ENCODE data around the gene LRRC71.
A peak's percentile ranks its signal among the peaks of the same experiment; 100 is the strongest.

LRRC71 gene

DNA sequence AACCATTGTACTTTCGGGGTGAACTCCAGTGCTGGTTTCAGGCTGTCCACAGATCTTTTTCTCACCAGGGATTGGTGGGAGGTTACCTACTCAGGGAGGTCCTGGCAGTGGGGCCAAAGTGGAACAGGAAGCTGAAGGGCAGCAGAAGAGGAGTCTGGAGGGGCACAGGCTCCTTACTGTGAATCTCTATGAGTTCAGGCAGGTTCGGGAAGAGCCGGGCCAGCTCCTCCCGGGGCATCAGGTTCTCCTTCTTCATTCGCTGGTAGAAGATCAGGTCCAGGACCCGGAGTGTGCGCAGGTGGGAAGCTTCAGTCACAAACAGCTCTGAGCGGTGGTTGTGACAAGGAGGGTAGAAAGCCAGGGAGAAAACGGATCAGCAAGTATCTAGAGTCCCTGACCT, 26.7 kb downstream of the LRRC71 start:
- DNase-seq (ENCODE audit: low read depth in 3 of 3) = no peak

DNA sequence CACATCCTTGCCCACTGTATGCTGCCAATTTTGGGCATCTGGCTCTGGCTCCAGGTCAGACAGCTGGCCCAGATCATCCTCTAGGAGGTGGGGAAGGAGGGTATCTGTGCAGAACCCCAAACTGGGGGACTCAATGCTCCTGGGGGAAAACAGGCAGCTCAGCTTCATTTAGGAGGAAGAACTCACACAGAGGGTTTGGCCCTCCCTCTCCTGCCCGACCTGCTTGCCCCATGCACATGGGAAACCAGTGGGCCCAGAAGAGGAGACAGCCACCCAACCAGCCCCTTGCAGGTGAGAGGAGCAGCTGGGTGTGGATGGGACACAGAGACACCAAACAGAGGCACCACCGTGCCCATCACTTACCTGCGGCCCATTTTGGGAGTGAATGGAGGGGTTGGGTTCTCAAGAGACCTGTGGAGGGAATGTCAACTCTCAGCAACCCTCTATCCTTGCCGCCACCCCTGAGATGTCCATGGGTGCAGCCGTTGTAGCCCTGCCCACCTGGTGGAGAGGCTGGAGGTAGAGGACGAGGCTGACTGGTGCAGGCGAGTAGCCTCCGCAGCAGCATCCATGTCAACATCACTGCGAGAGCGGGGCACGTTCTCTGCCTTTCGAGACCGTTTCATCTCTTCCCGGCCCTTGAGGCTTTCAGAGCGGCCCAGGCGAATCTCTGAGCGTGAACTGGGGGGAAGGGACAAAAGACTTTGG, 27.5 kb downstream of the LRRC71 start:
- no peak for DNase-seq (ENCODE audit: low read depth in 3 of 3)

DNA sequence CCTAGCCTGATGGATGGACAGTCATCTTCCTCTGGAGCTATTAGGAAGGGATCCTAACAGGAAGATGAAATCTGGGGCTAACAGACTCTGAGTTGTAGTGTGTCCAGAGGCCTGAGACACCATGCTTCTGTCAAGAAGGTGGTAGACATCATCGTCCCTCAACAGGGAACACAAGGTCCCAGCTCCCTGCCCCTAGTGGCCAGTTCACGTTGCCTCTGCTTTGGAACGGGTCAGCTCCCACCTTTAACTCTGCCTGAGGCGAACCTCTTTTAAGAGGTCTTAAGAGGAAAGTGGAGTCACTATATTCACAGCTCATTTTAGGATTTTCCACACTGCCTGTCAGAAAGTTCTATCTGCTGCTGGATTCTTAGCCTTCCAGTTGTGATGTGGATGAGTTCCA, 28.3 kb downstream of the LRRC71 start:
- DNase-seq (ENCODE audit: low read depth in 3 of 3) = no peak

DNA sequence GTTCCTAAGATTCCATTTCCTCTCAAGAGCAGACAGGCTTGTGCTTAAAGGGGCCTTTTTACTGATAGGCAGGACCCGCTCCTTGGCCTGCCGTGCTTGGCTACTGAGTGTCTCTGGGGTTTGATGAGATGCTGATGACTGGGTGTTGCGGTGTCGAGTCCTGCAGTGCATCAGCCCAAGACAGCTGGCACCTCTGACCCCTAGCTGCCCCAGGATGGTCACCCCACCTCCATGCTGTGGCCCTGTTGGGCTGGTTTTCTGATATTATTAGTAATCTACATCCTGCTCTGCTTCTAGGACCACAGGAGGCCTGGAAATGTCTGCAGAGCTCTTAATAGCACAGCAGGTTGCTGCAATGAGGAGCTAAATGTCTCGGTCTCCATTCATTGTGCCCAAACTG, 28.7 kb downstream of the LRRC71 start:
- no peak for DNase-seq (ENCODE audit: low read depth in 3 of 3)

DNA sequence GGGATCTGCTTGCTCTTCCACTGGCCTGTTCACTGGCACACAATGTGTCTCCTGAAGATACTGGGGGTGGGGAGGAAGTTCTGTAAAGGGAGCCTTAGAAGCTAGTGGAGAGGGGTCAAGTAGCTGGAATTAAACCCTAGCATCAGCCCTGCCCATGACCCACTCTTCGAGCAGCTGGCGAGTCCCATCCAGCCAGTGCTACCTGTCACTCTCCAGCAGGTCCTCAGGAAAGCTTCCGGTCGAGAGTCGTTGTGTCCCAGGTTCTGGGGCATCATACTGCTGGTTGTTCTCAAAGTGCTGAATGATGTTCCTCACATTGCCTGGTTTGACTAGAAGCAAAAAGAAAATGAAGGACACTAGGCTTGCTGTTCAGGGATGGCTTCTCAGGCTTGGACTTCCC, 30.9 kb downstream of the LRRC71 start:
- no peak for DNase-seq (ENCODE audit: low read depth in 3 of 3)

DNA sequence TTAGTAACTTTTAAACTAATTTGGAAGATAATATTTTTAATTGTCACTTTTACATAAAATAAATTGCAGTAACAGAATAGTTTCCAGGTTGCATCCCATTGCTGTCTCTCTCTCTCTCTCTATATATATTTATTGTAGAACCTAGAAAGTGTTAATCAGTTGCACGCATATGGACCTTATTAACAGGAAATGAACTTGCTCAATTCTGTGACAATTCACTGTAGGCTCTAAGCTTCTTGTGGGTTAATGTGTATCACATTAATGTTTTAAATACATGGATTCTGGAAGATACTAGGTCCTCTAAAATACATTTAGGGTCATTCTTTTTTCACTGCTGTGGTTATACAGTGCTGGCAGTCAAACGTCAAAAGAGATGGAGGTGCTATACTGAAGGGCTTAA, 33.1 kb downstream of the LRRC71 start:
- no peak for DNase-seq (ENCODE audit: low read depth in 3 of 3)

DNA sequence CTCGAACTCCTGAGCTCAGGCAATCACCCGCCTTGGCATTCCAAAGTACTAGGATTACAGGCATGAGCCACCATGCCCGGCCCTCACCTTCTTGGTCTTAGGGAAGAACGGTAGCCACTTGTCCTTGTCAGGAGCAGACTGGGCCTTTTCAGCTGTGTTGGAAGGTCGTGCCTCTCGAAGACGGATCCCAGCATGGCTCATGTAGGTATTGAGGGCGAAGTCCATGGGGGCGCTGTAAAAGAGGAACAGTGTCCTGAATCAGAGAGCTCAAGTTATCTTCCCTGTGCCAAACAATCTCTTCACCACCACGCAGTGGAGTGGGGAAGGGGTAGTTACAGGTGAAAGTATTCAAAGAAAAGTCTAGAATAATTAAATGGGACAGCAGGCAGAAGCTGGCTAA, 35.9 kb downstream of the LRRC71 start:
- no peak for DNase-seq (ENCODE audit: low read depth in 3 of 3)

DNA sequence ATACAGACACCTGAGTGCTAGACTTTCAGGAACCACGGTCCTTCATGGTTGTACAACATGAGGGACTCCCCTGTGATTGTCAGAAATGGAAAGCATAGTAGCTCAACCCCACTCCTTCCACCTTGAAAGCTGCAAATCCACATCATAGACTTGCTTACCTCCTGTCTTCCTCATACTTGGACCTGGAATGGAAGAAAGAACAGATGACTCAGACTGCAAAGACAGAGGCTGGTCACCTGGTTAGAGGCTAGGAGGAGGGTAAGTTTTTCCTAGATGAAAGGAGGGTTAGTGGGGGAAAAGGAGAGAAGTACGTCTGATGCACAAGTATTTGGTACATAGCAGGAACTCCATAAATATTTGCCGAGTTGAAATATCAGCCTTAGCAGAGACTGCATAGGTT, 37.2 kb downstream of the LRRC71 start:
- no peak for DNase-seq (ENCODE audit: low read depth in 3 of 3)

DNA sequence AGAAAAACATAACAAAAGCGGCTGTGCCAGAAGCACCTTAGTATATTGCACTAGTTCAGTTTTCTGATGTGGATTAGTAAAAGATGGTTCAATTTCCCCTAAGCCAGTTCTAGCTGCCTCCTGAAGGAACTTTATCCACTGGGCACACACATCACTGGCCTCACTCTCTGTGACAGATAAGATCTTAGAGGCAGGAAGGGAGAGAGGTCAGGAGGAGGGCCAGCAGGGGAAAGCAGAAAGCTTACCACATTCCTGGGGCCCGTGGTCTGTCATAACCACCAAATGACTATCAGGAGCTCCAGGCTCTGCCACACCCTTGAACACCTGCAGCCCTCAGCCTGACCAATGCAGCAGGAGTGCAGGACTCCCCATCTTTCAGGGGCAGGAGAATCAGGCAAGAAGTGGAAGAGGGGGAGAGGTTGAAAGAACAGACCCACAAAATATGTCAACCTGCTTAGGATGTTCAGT, 37.8 kb downstream of the LRRC71 start:
- no peak for DNase-seq (ENCODE audit: low read depth in 3 of 3)

DNA sequence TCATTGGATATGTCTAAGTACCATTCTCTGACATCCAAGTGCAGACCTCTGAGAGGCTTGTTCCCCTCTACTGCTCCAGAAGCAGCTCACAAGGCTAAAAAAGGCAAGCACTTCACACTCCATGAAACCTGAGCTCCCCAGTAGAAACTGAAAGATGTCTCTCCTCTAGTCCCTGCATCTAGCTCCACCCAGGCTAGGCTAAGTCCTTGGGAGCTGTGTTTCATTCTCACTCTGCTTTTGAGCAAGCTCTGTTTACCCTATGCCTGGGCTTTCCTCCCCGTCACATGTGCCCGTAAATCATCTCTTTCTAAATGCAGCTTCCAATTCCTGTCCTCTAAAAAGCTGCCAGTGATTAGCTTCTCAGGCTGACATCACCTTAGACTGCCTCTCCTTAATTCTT, 39.0 kb downstream of the LRRC71 start:
- DNase-seq (ENCODE audit: low read depth in 3 of 3) = no peak

DNA sequence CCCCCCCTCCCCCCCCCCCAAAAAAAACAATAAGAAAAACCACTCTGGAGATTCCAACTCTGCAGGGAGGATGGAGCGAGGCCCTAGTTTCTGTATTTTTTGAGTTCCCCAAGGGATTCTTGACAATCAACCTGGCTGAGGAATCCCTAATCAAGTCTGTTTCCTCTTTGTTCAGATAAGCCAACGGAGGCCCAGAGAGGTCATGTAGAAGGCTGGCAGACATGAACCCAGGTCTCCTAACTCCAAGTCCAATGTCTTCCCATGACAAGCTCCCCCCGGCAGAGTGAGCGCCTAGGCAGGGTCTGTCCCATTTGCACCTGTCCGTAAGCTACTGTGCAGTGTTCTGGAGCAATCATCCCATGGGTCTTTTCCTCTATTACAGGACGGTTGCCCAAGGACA, 39.5 kb downstream of the LRRC71 start:
- no peak for DNase-seq (ENCODE audit: low read depth in 3 of 3)

DNA sequence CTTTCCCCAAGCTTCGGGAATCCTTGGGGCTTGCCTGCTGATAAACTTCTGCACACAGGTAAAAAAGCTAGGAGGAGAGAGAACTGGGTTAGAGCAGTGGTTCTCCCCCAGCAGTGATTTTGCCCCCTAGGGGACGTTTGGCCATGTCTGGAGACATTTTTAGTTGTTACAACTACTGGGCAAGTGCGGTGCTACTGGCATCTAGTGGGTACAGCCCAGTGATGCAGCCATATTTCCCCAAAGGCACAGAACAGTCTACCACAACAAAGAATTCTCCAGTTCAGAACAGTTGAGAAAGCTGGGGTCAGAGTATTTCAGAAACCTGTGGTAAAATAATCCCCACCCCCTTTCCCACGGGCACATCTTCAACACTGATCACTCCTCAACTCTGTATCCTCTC, 41.3 kb downstream of the LRRC71 start:
- peak in 1 of 3 experiments; percentile 18 for DNase-seq (ENCODE audit: low read depth in 3 of 3)

DNA sequence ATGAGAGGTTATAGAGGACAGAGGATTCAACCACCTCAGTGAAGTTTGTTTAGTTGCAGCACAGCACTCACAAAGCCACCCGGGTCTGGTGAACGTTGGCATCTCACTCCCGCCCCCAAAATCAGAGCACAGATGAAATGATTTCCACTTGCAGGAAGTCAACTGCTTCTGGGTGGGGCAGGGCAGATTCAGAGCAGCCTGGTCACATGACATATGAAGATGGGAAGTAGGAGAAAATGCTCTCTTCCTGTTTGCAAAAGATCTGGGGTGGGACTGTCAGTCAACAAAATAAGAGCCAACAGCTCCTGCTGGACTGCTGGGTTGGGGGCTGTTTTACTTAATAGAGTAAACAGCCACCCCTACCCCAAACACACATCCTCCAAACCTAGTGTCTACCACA, 43.2 kb downstream of the LRRC71 start:
- DNase-seq (ENCODE audit: low read depth in 3 of 3) = peak in 2 of 3 experiments; percentile 8 to 19

DNA sequence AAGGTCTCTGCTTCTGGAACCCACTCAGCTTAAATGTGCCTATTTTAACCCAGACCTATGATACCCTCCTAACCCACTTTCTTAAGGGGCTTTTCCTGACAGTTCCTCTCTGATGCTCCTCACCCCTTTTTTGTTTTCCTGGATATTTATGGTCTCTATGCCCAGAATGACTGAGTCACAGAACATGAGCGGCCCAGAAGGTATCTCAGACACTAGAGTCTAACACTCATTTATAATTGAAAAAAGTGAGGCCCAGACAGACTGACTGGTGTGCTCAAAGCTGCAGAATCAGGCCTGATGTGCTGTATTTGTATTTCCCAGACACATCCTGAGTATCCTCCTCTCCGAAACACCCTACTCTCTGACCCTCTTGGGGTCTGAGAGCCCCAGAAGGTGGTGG, 44.0 kb downstream of the LRRC71 start:
- DNase-seq (ENCODE audit: low read depth in 3 of 3) = no peak

DNA sequence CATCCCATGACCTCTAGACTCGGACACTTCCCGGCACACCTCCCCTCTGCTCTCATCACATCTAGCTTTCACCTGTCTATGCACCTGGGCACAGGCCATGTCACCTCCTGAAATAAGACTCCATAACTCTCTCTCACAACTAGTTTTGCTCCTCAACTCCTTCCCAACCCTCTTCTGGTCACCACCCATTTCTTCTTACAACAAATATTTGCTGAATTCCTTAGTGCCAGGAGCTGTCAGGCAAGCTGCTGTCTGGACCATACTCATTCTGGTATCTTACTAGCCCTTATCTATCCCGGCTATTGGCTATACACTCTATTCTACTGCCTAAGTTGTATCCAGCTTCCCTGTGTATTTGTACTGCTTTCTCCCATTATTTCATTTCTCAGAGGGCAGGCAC, 49.1 kb downstream of the LRRC71 start:
- no peak for DNase-seq (ENCODE audit: low read depth in 3 of 3)

DNA sequence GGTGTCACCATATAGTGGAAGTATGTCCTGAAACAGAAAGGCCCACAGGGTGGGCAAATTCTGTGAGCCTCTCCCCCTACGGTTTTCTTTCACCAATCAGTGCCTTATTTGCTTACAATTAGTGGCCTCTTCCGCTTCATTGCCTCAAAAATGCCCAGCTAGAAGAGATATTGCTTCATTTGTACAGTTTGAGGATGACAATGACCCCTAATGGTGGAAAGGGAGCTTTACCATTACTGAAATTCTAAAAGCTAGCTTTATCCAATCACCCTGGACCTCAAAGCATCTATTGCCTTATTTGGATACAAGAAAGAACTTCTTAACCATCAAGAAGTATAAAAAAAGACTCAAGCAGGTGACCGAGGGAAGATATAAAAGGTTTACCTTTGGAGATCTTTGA, 49.6 kb downstream of the LRRC71 start:
- DNase-seq (ENCODE audit: low read depth in 3 of 3) = no peak

DNA sequence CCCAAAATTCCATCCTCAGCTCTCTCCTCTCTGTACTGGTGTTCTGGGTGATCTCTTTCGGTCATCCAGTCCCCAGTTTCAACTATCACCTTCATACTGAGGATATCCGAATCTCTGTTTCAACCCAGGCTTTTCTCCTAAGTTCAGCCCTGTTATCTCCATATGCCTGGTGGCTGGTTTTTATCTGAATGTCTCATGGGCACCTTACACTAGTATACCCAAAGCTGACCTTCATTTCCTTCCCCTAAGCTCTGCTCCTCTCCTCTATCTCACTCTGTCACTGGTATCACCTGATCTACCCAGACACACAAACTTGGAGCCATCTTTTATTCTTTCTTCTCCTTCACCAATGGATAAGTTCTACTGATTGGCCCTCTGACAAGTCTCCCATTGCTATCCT, 53.0 kb downstream of the LRRC71 start:
- DNase-seq (ENCODE audit: low read depth in 3 of 3) = no peak

DNA sequence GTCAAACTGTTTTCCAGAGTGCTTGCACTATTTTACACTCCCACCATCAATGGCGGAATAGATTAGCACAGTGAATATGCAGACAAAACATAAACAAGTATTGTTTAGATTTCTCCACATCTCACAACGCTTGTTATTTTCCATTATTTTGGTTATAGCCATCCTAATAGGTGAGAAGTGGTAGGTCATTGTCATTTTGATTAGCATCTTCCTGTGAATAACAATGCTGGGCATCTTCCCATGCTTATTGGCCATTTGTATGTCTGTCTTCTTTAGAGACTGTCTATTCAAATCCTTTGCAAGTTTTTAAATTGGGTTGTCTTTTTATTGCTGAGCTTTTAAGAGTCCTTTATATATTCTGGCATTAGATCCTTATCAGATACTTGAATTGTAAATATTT, 54.7 kb downstream of the LRRC71 start:
- no peak for DNase-seq (ENCODE audit: low read depth in 3 of 3)

DNA sequence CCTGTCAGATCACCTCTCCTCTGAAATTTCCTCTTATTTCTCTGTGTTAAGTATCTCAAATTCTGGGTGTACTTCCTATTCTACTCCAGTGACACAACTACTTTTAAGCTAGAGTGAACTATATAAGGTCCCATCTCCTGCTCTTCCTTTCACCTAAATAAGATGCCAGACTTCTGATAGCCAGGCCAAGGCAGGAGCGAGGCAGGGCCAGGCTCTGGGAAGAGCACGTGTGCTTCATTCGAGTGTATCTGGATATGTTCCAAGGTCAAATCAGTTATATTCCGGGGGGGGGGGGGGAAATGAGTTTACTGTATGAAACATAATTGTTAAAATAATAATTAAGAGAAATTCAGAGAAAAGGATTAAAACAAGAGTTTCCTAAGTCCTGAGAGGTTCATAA, 60.1 kb downstream of the LRRC71 start:
- no peak for DNase-seq (ENCODE audit: low read depth in 3 of 3)
